Measurements from ENCODE around the gene SMIM38. TPM values are rescaled to one million over a fixed set of nuclear protein-coding genes. Genes with fewer than 3 reads are reported as not detected.

SMIM38 gene
- total and polyA plus RNA-seq, 2 experiments from 2014 or later = 0.38 TPM; not detected in 1

GRCh38 chr11:69192301-69192721, 36.6 kb downstream of the SMIM38 start (continued):
- TF ChIP-seq ZNF462 (CRISPR knock-in tag; IDR thresholded peaks at IDR 0.05) (no peak), ZNF331 (CRISPR knock-in tag; IDR thresholded peaks at IDR 0.05; ENCODE audit: low read depth) (no peak), NANOG (IDR thresholded peaks at IDR 0.05; ENCODE audit: borderline replicate concordance) (no peak), ZNF114 (CRISPR knock-in tag; IDR thresholded peaks at IDR 0.05) (no peak), EZH2 (IDR thresholded peaks at IDR 0.05; ENCODE audit: low read depth, unreplicated experiment) (no peak), STAT1 (IDR thresholded peaks at IDR 0.05; ENCODE audit: unreplicated experiment) (no peak), EZH2phosphoT487 (IDR thresholded peaks at IDR 0.05; ENCODE audit: unreplicated experiment) (no peak)

- Histone ChIP-seq H3K36me3 (ENCODE audit: insufficient read depth) (no peaks in the 10 kb centered on the region), H2AFZ (no peak overlapping the region), H3K27me3 (ENCODE audit: insufficient read depth) (no peaks in the 10 kb centered on the region), H3K4me2 (no peak overlapping the region), H3K4me1 (ENCODE audit: insufficient read depth) (no peaks in the 10 kb centered on the region), H3K27ac (ENCODE audit: low read depth) (no peak overlapping the region), H4K20me1 (replicated peaks; ENCODE audit: insufficient read depth) (no peaks in the 10 kb centered on the region), H3K4me3 (no peak overlapping the region), H3K9me2 (ENCODE audit: insufficient read depth) (0 out of 2 replicates have a peak, but pooled peaks cover 6% of the 10 kb centered on the region), H3K79me2 (replicated peaks; ENCODE audit: insufficient read depth) (no peaks in the 10 kb centered on the region), H3F3A (replicated peaks; ENCODE audit: low read depth) (no peaks in the 10 kb centered on the region)
- peaks cover 3% of the 10 kb centered on the region; the same call in 2 of the 3 replicates for H3K36me3 Mint-ChIP-seq (ENCODE audit: low read depth)
- H3K4me1 Mint-ChIP-seq = peaks cover 6% of the 10 kb centered on the region; the same call in 2 of the 3 replicates
- no peak for ATAC-seq
- H3K27ac Mint-ChIP-seq = no peak overlapping the region
- peaks cover 6% of the 10 kb centered on the region for H3K27me3 Mint-ChIP-seq (ENCODE audit: insufficient read depth, low read depth, poor library complexity)
- H3K9me3 Mint-ChIP-seq = peaks cover 16% of the 10 kb centered on the region
- no peak overlapping the region for H3K4me3 Mint-ChIP-seq
- TF ChIP-seq NANOG (IDR thresholded peaks at IDR 0.05; ENCODE audit: borderline replicate concordance) (no peak), ZNF114 (CRISPR knock-in tag; IDR thresholded peaks at IDR 0.05) (no peak)
- DNase-seq (ENCODE audit: low spot score) = no peak
Measured at GRCh38 chr11:69193151-69193550, 37.4 kb downstream of the SMIM38 start.

Data from GM23338 (cell line).